ENCODE measurements around the gene SSNA1.
"Not testable (repeated sequence)": the region's sequence is repeated elsewhere in the genome, so short reads cannot be mapped to it uniquely, and the experiment has no call there.

SSNA1 gene

DNA sequence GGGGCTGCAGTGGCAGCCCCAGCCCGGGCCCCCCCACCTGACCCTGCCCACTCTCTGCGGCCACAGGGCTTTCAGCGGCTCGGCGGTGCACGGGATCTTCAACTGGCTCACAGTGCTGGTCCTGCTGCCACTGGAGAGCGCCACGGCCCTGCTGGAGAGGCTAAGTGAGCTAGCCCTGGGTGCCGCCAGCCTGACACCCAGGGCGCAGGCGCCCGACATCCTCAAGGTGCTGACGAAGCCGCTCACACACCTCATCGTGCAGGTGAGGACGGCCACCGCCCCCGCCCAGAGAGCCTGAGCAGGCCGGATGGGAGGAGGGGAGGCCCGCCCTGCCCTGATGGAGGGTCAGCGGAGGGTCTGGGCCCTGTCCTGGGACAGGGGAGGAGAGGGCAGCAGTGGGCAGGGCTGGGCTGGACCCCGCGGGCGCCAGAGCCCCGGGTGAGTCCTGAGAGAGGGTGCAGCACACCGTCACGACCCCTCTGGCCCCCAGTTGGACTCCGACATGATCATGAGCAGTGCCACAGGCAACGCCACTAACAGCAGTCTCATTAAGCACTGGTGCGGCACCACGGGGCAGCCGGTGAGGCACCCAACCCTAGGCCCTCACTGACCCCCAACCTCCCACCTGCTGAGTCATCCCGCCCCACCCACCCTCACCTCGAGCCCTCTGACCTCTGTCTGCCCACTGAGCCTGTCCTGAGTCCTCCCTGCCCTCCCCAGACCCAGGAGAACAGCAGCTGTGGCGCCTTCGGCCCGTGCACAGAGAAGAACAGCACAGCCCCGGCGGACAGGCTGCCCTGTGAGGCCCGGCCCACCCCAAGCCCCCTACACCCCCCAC lies 44.9 kb downstream of the SSNA1 start:
- Mint-ChIP-seq H3K36me3 (no peaks in the 10 kb centered on the region), H3K27me3 (no peaks in the 10 kb centered on the region), H3K27ac (no peak overlapping the region), H3K9me3 (no peaks in the 10 kb centered on the region), H3K4me1 (peaks cover 3% of the 10 kb centered on the region), H3K4me3 (no peak overlapping the region)

DNA sequence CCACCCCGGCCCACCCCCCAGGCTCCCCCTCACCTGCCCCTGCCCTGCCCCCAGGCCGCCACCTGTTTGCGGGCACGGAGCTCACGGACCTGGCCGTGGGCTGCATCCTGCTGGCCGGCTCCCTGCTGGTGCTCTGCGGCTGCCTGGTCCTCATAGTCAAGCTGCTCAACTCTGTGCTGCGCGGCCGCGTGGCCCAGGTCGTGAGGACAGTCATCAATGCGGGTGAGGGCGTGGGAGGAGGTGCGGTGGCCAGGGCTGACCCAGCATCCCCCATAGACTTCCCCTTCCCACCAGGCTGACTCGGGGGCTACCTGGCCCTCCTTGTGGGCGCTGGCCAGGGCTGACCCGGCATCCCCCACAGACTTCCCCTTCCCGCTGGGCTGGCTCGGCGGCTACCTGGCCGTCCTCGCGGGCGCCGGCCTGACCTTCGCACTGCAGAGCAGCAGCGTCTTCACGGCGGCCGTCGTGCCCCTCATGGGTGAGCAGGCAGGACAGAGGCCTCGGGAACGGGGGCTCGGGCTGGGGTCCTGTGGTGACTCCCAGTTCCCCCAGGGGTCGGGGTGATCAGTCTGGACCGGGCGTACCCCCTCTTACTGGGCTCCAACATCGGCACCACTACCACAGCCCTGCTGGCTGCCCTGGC lies 45.7 kb downstream of the SSNA1 start:
- no peak overlapping the region for H3K4me3 Mint-ChIP-seq
- H3K36me3 Mint-ChIP-seq, result no peaks in the 10 kb centered on the region
- no peaks in the 10 kb centered on the region for H3K9me3 Mint-ChIP-seq
- H3K27me3 Mint-ChIP-seq, result no peaks in the 10 kb centered on the region
- peaks cover 8% of the 10 kb centered on the region for H3K4me1 Mint-ChIP-seq
- no peak overlapping the region for H3K27ac Mint-ChIP-seq

DNA sequence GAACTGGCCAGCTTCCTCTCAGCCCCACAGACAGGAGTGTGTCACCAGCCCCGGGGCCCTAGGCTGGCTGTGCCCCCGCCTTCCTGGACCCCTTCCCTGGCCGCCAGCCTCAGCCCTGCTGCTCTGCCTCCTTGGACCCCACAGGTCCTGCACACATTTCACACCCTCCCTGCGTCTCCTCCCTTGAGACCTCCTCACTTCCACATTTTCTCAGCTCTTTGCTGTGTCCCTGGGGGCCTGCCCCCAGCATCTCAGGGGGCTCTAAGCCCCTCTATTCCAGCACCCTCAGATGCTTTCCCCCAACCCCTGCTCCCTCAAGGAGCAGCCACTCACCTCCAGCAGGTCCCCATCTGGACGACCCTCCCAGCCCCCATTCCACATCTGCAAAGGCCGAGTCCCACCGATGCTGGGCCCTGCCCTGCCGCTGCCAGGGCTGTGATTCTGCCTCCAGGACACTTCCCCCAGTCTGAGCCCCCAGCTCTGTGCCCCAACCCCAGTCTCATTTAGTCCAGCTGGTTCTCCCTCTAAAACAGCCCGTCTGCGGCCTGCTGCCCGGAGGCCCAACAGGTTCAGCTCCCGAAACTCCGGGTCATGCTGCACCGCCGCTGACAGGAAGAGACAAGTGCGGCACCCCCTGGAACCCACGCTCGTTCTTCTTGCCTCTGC lies 46.4 kb downstream of the SSNA1 start:
- Mint-ChIP-seq H3K4me3 (no peak overlapping the region), H3K4me1 (peaks cover 9% of the 10 kb centered on the region), H3K27me3 (no peaks in the 10 kb centered on the region), H3K36me3 (no peaks in the 10 kb centered on the region), H3K9me3 (no peaks in the 10 kb centered on the region), H3K27ac (no peak overlapping the region)

DNA sequence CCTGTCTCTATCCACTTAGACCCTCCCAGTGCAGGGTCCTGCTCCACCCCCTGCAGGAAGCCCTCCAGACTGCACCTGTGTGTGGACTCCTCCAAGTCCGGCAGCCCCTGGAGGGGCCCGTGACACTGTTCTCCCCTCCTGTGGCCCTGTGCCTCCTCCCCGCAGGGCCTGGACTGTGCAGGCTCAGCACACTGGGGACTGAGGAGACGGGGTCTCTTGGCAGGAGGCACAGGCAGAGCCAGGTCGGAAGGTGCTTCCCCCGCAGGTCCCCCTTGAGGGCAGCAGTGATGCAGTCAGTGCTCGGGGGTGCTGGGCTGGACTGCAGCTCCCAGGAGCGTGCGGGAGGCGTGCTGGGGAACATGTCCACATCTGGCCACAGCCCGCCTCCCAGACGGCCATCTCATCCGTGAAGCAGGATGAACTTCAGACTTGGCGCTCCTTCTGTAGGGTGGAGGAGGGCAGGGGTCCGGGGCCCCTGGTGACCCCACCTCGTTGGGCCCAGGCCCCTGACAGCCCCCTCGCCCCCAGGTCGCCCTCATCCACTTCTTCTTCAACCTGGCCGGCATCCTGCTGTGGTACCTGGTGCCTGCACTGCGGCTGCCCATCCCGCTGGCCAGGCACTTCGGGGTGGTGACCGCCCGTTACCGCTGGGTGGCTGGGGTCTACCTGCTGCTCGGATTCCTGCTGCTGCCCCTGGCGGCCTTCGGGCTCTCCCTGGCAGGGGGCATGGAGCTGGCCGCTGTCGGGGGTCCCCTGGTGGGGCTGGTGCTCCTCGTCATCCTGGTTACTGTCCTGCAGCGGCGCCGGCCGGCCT lies 47.2 kb downstream of the SSNA1 start:
- Mint-ChIP-seq H3K4me1 (peaks cover 9% of the 10 kb centered on the region), H3K36me3 (no peaks in the 10 kb centered on the region), H3K27ac (no peak overlapping the region), H3K4me3 (no peak overlapping the region), H3K27me3 (no peaks in the 10 kb centered on the region), H3K9me3 (no peaks in the 10 kb centered on the region)

DNA sequence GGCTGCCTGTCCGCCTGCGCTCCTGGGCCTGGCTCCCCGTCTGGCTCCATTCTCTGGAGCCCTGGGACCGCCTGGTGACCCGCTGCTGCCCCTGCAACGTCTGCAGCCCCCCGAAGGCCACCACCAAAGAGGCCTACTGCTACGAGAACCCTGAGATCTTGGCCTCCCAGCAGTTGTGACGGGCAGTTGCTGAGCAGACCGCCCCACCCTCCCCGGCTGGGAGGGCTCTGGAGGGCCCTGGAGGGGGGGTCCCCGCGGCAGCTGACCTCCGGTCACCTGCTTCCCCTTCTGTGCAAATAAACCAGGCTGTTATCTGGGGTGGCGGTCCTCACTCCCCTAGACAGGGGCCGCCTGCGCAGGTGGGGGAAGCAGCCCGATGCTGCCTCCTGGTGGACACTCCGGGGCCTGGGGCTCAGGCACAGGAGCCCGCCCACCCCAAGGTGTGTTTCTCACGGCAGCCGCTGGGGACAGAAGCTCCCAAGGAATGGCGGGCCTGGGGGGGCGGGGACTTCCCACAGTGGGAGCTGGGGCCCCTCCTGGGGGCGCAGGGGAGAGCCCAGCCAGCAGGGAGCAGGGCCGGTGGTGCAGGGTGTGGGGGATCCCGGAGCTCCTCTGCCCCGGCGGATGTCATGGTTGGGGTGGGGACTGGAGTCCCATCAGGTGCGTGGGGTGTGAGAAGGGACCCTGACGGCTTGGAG lies 47.9 kb downstream of the SSNA1 start:
- no peak overlapping the region for H3K27ac Mint-ChIP-seq
- no peak overlapping the region for H3K4me3 Mint-ChIP-seq
- no peaks in the 10 kb centered on the region for H3K36me3 Mint-ChIP-seq
- no peaks in the 10 kb centered on the region for H3K9me3 Mint-ChIP-seq
- peaks cover 9% of the 10 kb centered on the region for H3K4me1 Mint-ChIP-seq
- H3K27me3 Mint-ChIP-seq, result no peaks in the 10 kb centered on the region

DNA sequence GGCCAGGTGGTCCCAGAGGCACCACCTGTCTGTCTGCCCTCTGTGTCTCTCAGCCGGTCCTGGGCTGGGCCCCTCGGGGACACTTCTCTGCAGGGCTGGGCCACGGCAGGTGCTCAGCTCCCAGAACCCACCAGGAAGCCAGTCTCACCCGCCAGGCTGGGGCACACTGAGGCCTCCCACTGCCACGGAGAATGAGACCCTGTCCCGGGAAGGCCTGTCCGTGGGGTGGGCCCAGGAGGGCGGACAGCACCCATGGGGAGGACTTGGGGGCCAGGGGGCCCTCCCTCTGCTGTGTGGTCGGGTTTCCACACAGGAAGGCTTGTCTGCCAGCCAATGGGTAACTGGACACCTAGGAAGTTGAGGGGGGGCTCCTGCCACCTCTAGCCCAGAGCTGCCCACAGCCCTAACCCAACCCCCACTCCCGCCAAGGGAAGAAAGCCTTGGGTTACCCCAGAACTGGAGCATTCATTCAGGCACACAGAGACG lies 48.5 kb downstream of the SSNA1 start:
- no peak overlapping the region for H3K4me3 Mint-ChIP-seq
- peaks cover 9% of the 10 kb centered on the region for H3K4me1 Mint-ChIP-seq
- H3K9me3 Mint-ChIP-seq, result no peaks in the 10 kb centered on the region
- no peaks in the 10 kb centered on the region for H3K36me3 Mint-ChIP-seq
- no peaks in the 10 kb centered on the region for H3K27me3 Mint-ChIP-seq
- H3K27ac Mint-ChIP-seq, result no peak overlapping the region

DNA sequence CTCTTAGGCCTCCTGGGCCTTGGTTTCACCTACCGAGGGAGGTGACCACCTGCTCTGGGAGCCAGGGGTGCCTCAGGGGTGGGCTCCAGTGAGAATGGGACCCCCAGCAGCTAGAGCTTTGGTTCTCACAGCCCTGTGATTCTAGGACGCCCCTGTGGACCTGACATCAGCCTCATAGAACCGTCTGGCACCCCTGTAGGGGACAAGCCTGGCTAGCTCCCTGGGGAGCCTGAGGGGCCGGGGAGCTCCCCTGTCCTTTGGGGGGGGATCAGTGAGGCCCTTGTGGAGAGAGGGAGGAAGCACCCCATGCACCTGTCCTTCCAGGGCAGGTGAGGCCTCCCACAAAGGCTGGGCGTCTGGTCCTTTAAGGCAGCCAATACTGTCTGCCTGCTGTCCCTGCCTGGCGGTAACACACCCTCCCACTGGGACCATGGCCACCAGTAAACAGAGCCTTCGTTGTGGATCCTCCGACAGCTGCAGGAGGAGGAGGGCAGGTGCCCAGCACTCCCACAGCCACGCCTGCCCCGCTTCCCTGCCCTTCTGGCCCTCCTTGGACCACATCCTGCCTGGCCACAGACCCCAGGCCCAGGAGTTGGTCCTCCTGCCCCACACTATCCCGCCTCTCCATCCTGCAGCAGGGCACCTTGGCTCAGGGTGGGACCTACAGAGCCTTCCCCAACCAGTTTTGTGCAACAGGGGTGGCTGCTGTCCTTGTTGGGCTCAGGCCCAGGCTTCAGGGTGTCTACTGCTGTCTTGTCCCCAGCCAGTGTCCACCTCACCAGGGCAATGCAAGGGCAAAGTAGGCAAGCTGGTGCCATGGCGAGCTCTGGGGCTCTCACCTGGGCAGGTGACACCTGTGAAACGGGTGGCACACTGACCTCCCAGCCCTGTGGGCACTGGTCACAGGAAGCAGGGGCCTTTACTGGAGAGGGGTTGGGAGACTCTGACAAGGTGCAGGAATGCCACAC lies 49.6 kb downstream of the SSNA1 start:
- H3K4me3 Mint-ChIP-seq, result no peak overlapping the region
- H3K9me3 Mint-ChIP-seq, result no peaks in the 10 kb centered on the region
- H3K27ac Mint-ChIP-seq, result no peak overlapping the region
- H3K27me3 Mint-ChIP-seq, result no peaks in the 10 kb centered on the region
- peaks cover 16% of the 10 kb centered on the region for H3K4me1 Mint-ChIP-seq
- H3K36me3 Mint-ChIP-seq, result peaks cover 7% of the 10 kb centered on the region

DNA sequence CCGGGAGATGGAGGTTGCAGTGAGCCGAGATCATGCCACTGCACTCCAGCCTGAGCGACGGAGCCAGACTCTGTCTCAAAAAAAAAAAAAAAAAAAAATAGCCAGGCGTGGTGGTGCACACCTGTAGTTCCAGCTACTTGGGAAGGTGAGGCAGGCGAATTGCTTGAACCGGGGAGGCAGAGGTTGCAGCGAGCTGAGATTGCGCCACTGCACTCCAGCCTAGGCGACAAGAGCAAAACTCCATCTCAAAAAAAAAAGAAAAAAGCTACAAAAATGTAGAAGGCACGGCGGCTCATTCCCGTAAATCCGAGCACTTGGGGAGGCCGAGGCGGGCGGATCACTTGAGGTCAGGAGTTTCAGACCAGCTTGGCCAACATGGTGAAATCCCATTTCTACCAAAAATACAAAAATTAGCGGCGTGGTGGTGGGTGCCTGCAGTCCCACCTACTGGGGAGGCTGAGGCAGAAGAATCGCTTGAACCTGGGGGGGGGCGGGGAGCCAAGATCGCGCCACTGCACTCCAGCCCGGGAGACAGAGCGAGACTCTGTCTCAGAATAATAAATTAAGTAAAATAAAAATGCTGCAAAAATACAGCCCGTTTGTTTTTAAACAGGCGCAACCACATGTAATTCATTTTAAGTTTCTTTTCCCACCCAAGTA lies 51.2 kb downstream of the SSNA1 start:
- H3K4me1 Mint-ChIP-seq, result peaks cover 16% of the 10 kb centered on the region
- H3K27ac Mint-ChIP-seq, result not testable (repeated sequence)

More for the DNA sequence above, 51.2 kb downstream of the SSNA1 start:
- peak overlapping the region; percentile 81 for H3K4me3 Mint-ChIP-seq
- H3K27me3 Mint-ChIP-seq, H3K9me3 Mint-ChIP-seq, H3K36me3 Mint-ChIP-seq: not testable (repeated sequence)

Data from activated naive CD4-positive, alpha-beta T cell treated with anti-CD3 and anti-CD28 coated beads, Interleukin-2, amount 50 U/mL, for 24 hours (primary cell).